Measurements from ENCODE around the gene RAP1GAP2. TPM values are rescaled to one million over a fixed set of nuclear protein-coding genes. Genes with fewer than 3 reads are reported as not detected.

Gene RAP1GAP2
- polyA plus RNA-seq, 1 experiment, result 4.8 TPM

GRCh38 chr17:2940352-2940751, 144.1 kb downstream of the RAP1GAP2 start:
- DNase-seq (ENCODE audit: low read depth), result no peak
- TF ChIP-seq CTCF (IDR thresholded peaks at IDR 0.05; ENCODE audit: insufficient read depth, low read depth, low read length), result no peak

GRCh38 chr17:2943981-2944380, 147.7 kb downstream of the RAP1GAP2 start:
- CTCF ChIA-PET, result interaction anchor here (0.9 to 3.6 kb wide), 5 partner anchors 11 to 604 kb away, joined by 3 to 12 read pairs (median 4); no protein-coding TSS in a partner anchor
- no peaks in the 10 kb centered on the region for H3K27me3 ChIP-seq (ENCODE audit: control insufficient read depth, insufficient read depth, low read length)
- POLR2A ChIA-PET, result no interaction called here

More at GRCh38 chr17:2940352-2940751, 144.1 kb downstream of the RAP1GAP2 start:
- ChIA-PET CTCF (interaction anchor here (1.0 to 2.9 kb wide), 2 partner anchors 10 to 14 kb away, joined by 3 to 8 read pairs; no protein-coding TSS in a partner anchor), POLR2A (no interaction called here)
- Histone ChIP-seq H3K4me3 (ENCODE audit: low read depth, low read length) (no peak overlapping the region), H3K27me3 (ENCODE audit: control insufficient read depth, insufficient read depth, low read length) (no peaks in the 10 kb centered on the region), H3K36me3 (ENCODE audit: control insufficient read depth, insufficient read depth, low read length) (no peaks in the 10 kb centered on the region)

GRCh38 chr17:2945299-2945698, 149.1 kb downstream of the RAP1GAP2 start:
- Histone ChIP-seq H3K4me3 (ENCODE audit: low read depth, low read length) (no peak overlapping the region), H3K27me3 (ENCODE audit: control insufficient read depth, insufficient read depth, low read length) (no peaks in the 10 kb centered on the region), H3K36me3 (ENCODE audit: control insufficient read depth, insufficient read depth, low read length) (no peaks in the 10 kb centered on the region)
- POLR2A ChIA-PET, result no interaction called here
- CTCF ChIA-PET, result interaction anchor here (1.1 to 3.6 kb wide), 3 partner anchors 15 to 97 kb away, joined by 3 to 12 read pairs (median 3); no protein-coding TSS in a partner anchor
- DNase-seq (ENCODE audit: low read depth), result no peak
- no peak for TF ChIP-seq CTCF (IDR thresholded peaks at IDR 0.05; ENCODE audit: insufficient read depth, low read depth, low read length)

More at GRCh38 chr17:2943981-2944380, 147.7 kb downstream of the RAP1GAP2 start:
- Histone ChIP-seq H3K36me3 (ENCODE audit: control insufficient read depth, insufficient read depth, low read length) (no peaks in the 10 kb centered on the region), H3K4me3 (ENCODE audit: low read depth, low read length) (no peak overlapping the region)
- no peak for DNase-seq (ENCODE audit: low read depth)
- no peak for TF ChIP-seq CTCF (IDR thresholded peaks at IDR 0.05; ENCODE audit: insufficient read depth, low read depth, low read length)

- H3K4me3 ChIP-seq (ENCODE audit: low read depth, low read length), result no peak overlapping the region
- no peaks in the 10 kb centered on the region for H3K27me3 ChIP-seq (ENCODE audit: control insufficient read depth, insufficient read depth, low read length)
- DNase-seq (ENCODE audit: low read depth), result no peak
- H3K36me3 ChIP-seq (ENCODE audit: control insufficient read depth, insufficient read depth, low read length), result no peaks in the 10 kb centered on the region
- ChIA-PET CTCF (interaction anchor here (3.6 kb wide), 1 partner anchor 16 kb away, joined by 12 read pairs; no protein-coding TSS in a partner anchor), POLR2A (no interaction called here)
- TF ChIP-seq CTCF (IDR thresholded peaks at IDR 0.05; ENCODE audit: insufficient read depth, low read depth, low read length), result no peak
Observed at GRCh38 chr17:2946144-2946543, 149.9 kb downstream of the RAP1GAP2 start.

GRCh38 chr17:2947588-2947950, 151.3 kb downstream of the RAP1GAP2 start:
- Histone ChIP-seq H3K36me3 (ENCODE audit: control insufficient read depth, insufficient read depth, low read length) (no peaks in the 10 kb centered on the region), H3K4me3 (ENCODE audit: low read depth, low read length) (no peak overlapping the region), H3K27me3 (ENCODE audit: control insufficient read depth, insufficient read depth, low read length) (no peaks in the 10 kb centered on the region)
- CTCF ChIA-PET, result interaction anchor here (3.6 kb wide), 1 partner anchor 17 kb away, joined by 12 read pairs; no protein-coding TSS in a partner anchor
- DNase-seq (ENCODE audit: low read depth), result no peak
- POLR2A ChIA-PET, result no interaction called here
- no peak for TF ChIP-seq CTCF (IDR thresholded peaks at IDR 0.05; ENCODE audit: insufficient read depth, low read depth, low read length)
